Left lung (tissue), 10 donors: ENCODE results near the gene CANT1. TPM values are rescaled to one million over a fixed set of nuclear protein-coding genes. Genes with fewer than 3 reads are reported as not detected.
"Not testable (repeated sequence)": the region's sequence is repeated elsewhere in the genome, so short reads cannot be mapped to it uniquely, and the experiment has no call there.

ENCODE experiments used
- ATAC-seq: fragments of 200-7000 bp; cut with Tn5 transposase; one replicate; pipeline ENCODE4 v1.9.1; 2020; ENCODE audit warnings: moderate library complexity
- DNase-seq, 4 donors: peaks; one replicate each; pipeline ENCODE4 v3.0.0-alpha.2; 2013 to 2020
- H3K27ac ChIP-seq, 2 donors: fragments of 200-600 bp; sonication (generic) in 1 of 2; one replicate each; pipeline versions ENCODE4 v1.5.0 to v1.8.0; 2020 to 2021
- H3K27me3 ChIP-seq, 2 donors: fragments of 200-600 bp; sonication (generic) in 1 of 2; one replicate each; pipeline versions ENCODE4 v1.5.0 to v1.8.0; 2020 to 2021
- H3K36me3 ChIP-seq, 2 donors: fragments of 200-600 bp; sonication (generic) in 1 of 2; one replicate each; pipeline versions ENCODE4 v1.5.0 to v1.8.0; 2020 to 2021
- H3K4me1 ChIP-seq, 2 donors: fragments of 200-600 bp; one replicate each; pipeline ENCODE4 v1.8.0; 2021
- H3K4me3 ChIP-seq, 2 donors: fragments of 200-600 bp; sonication (generic) in 1 of 2; one replicate each; pipeline versions ENCODE4 v1.5.0 to v1.8.0; 2020 to 2021; ENCODE audit warnings: mild to moderate bottlenecking in 1 of 2
- H3K9me3 ChIP-seq, 2 donors: fragments of 200-600 bp; sonication (generic) in 1 of 2; one replicate each; pipeline versions ENCODE4 v1.5.0 to v1.8.0; 2020 to 2021
- intact Hi-C, 2 donors: fragments of 100-400 bp; cut with DNase I; formaldehyde crosslinking; loops; one replicate each; pipeline versions ENCODE4 v1.11.2 to v1.14.2; 2022
- polyA plus RNA-seq, 6 donors: library from polyadenylated mRNA; unstranded; fragments of 120-200 nt; gene quantifications; one replicate each; pipeline ENCODE4 v1.2.1, GENCODE V29; 2013; ENCODE audit not compliant: insufficient read length in 6 of 6
- total RNA-seq, 2 donors: library from RNA; stranded (reverse); fragmentation: NEBNext Ultra II Directional; extraction: Animal tissue kit (Norgen Biotek cat#: 25700); gene quantifications; one replicate each; pipeline ENCODE4 v1.2.1, GENCODE V29; 2021
- TF ChIP-seq, protein P1 (sequence below), 2 donors: fragments of 200-600 bp; sonication (generic) in 1 of 2; IDR thresholded peaks; one replicate each; pipeline versions ENCODE4 v1.5.0 to v1.8.0; 2021; ENCODE audit warnings: antibody characterized with exemption in 2 of 2
- donor health status: DM: no; HTN: yes; CAD: no.
- donor health status: DM: no; HTN: no; CAD: no.

The CANT1 gene
- total and polyA plus RNA-seq, 8 donors = 37.9 to 69.0 (median 41.2) TPM

DNA sequence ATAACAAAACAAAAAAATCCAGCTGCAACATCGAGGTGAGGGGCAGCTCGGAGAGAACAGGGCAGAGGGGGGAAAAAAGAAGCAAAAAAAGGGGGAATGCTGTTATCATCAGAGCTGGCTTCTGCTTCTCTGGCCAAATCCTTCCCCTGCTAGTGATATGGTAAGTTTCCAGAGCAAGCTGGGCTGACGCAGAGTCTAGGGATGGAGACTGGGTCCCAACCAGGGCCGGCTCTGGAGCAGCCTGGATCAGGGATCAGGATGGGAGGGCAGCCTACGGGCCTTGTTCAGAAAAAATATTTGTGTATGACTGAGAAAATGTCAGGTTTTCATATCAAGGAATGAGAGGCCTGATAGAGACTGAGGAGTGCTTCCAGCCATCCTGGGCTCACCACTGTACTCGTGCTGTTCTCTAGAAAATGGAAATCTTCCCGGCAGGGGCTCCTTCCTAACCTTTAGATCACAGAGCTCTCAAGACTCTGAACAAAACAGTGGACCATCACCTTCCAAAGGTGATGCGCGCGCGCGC is 13.7 kb upstream of the CANT1 start:
- TF ChIP-seq, protein P1, sequence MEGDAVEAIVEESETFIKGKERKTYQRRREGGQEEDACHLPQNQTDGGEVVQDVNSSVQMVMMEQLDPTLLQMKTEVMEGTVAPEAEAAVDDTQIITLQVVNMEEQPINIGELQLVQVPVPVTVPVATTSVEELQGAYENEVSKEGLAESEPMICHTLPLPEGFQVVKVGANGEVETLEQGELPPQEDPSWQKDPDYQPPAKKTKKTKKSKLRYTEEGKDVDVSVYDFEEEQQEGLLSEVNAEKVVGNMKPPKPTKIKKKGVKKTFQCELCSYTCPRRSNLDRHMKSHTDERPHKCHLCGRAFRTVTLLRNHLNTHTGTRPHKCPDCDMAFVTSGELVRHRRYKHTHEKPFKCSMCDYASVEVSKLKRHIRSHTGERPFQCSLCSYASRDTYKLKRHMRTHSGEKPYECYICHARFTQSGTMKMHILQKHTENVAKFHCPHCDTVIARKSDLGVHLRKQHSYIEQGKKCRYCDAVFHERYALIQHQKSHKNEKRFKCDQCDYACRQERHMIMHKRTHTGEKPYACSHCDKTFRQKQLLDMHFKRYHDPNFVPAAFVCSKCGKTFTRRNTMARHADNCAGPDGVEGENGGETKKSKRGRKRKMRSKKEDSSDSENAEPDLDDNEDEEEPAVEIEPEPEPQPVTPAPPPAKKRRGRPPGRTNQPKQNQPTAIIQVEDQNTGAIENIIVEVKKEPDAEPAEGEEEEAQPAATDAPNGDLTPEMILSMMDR (IDR thresholded peaks at IDR 0.05) = no peak
- Histone ChIP-seq H3K4me1 (peaks cover 33 to 72% of the 10 kb centered on the region in 2 donors), H3K9me3 (no peaks in the 10 kb centered on the region), H3K27ac (no peak overlapping the region), H3K36me3 (no peaks in the 10 kb centered on the region), H3K27me3 (peaks cover 0 to 67% of the 10 kb centered on the region in 2 donors), H3K4me3 (no peak overlapping the region)
- intact Hi-C loops = no loop called here
- ATAC-seq (no peak), DNase-seq (no peak)

DNA sequence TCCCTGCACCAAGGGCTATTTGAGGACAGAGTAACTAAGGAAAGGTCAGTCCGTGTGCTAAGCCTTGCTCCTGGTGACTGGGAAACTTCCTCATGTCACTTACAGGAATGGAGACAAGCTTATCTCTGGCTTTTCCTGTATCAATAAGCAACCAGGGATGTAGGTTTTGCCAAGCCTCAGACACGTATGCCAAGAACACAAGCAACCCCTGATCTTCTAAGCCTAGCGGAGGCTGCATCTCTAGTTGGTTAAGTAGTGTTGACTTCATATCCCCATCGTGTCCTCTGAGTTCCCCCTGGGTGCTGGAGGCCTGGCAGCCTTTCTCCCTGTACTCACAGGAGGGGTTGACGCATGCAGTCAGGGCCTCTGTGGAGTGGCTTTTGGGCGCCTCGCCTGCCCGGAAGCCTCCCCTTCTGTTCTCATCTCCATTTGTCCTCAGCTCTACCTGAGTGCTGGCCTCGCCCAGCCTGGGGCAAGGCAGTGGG is 13.0 kb upstream of the CANT1 start:
- Histone ChIP-seq H3K9me3 (no peaks in the 10 kb centered on the region), H3K27me3 (peaks cover 0 to 60% of the 10 kb centered on the region in 2 donors), H3K4me3 (no peak overlapping the region), H3K4me1 (peaks cover 31 to 65% of the 10 kb centered on the region in 2 donors), H3K36me3 (no peaks in the 10 kb centered on the region), H3K27ac (peak overlapping the region in 1 of 2 donors; percentile 55)
- DNase-seq (no peak), ATAC-seq (peak; percentile 32)
- intact Hi-C loops = no loop called here
- TF ChIP-seq, protein P1 (IDR thresholded peaks at IDR 0.05) = no peak

DNA sequence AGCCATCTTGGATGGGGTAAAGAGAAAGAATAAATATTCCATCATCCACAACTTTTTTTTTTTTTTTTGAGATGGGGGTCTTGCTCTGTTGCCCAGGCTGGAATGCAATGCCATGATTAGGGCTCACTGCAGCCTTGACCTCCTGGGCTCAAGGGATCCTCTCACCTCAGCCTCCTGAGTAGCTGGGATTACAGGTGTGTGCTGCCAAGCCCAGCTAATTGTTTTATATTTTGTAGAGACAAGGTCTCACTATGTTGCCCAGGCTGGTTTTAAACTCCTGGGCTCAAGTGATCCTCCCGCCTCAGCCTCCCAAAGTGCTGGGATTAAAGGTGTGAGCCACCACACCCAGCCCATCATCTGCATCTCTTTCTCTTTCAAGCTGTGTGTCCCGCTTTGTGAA is 12.4 kb upstream of the CANT1 start:
- intact Hi-C loops, DNase-seq, H3K9me3 ChIP-seq, H3K36me3 ChIP-seq, ATAC-seq, H3K4me3 ChIP-seq: not testable (repeated sequence)
- H3K4me1 ChIP-seq = peaks cover 24 to 59% of the 10 kb centered on the region in 2 donors
- peak overlapping the region in 1 of 2 donors; percentile 55 for H3K27ac ChIP-seq
- peaks cover 0 to 54% of the 10 kb centered on the region in 2 donors for H3K27me3 ChIP-seq

DNA sequence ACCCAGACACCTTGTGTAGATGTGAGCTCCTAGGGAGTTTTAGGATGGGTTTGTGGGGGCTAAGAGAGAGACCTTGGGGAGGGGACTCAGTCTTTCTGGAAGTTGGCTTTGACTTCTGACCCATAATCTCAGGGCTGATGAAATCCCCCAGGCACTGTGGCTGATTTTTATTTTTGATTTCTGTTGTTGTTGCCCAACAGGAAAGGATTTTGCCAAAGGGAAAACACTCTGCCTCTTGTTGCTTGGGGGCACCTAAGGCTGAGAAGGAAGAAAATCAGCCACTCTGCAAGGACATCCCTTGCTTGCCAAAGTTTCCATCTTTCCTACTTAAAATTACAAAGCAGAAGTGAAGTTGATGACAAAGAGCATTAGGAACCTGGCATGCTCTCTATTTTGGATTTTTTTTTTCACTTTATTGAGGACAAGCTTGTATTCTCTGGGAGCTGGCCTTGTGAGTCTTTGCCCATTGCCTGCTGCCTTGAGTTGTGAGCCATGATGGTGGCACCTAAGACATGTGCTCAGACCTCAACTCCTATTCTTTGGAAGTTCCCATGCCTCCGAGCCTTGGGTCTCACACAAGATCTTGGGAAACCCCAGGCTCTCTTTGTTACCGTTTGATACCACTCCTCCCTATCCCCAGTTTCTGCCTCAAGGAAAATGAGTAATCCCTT is 11.2 kb upstream of the CANT1 start:
- DNase-seq (no peak), ATAC-seq (no peak)
- Histone ChIP-seq H3K4me1 (peaks cover 17 to 49% of the 10 kb centered on the region in 2 donors), H3K4me3 (no peak overlapping the region), H3K27ac (peak overlapping the region; percentile 9 to 35), H3K9me3 (peaks cover 0 to 2% of the 10 kb centered on the region in 2 donors), H3K36me3 (no peaks in the 10 kb centered on the region), H3K27me3 (peaks cover 0 to 43% of the 10 kb centered on the region in 2 donors)
- TF ChIP-seq, protein P1 (IDR thresholded peaks at IDR 0.05) = no peak
- intact Hi-C loops = no loop called here

DNA sequence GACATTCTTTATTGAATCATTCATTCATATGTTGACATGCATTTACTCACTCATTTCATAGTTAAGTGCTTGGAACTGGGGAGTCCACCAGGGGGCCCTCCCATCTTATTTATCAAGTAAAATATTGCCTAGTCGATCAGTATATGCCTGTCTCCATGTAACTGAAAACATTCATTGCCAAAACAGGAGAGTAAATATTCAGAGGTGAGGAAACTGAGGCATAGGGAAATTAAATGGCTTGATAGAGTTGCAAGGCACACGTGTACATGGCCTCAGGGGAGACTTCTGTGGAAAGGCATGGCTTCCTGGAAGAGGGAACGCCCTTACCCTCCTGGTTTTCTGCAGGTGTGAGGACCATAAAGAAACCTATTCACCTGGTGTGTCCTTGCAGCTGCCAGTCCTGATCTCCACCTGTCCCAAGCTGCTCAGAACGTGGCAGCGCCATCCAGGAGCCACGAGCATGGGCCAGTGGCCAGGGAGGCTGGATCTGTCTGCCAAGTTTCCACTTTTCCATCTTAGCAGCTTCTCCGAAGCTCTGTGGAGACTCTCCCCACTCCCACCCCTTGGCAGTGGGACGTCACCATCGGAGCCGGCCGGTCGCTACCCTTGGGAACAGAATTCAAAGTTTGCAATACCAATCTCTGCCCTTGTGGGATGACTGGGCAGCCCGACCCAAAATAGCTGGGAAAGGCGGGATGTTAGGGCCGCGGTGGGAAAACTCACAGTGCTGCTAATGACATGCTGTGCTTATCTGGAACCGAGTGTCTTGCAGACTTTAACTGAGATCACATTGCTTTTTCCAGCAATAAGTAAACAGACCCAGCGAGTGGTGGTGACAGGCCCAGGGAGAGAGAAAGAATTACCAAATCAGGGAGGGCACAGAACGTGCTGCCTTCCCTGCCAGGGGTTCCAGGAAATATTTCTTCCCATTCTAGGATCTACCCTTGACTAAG is 10.3 kb upstream of the CANT1 start:
- H3K4me3 ChIP-seq = no peak overlapping the region
- DNase-seq = peak in 2 of 4 donors; percentile 45 to 47
- H3K27me3 ChIP-seq = peaks cover 0 to 35% of the 10 kb centered on the region in 2 donors
- intact Hi-C loops = no loop called here
- peak; percentile 51 for ATAC-seq
- H3K4me1 ChIP-seq = peaks cover 13 to 42% of the 10 kb centered on the region in 2 donors
- H3K36me3 ChIP-seq = no peaks in the 10 kb centered on the region
- TF ChIP-seq, protein P1 (IDR thresholded peaks at IDR 0.05) = peak; percentile 51 to 70
- peak overlapping the region; percentile 9 to 35 for H3K27ac ChIP-seq
- H3K9me3 ChIP-seq = peaks cover 0 to 7% of the 10 kb centered on the region in 2 donors
